Measurements from ENCODE around the gene MOB2. TPM values are rescaled to one million over a fixed set of nuclear protein-coding genes. Genes with fewer than 3 reads are reported as not detected.

Gene MOB2
- total and polyA plus RNA-seq, 2 of the 13 experiments (the other 11 are each of a cell fraction or from before 2014, with no cell fraction given) = 21.8 to 27.7 TPM

GRCh38 chr11:1459219-1459575 lies 27.4 kb downstream of the MOB2 start:
- Histone ChIP-seq H3K9me3 (ENCODE audit: low read length) (peaks cover 7% of the 10 kb centered on the region; the same call in 1 of the 2 replicates), H3K27me3 (ENCODE audit: control insufficient read depth in 1 of 2, insufficient read depth in 2 of 2, low read length in 2 of 2) (peaks cover 1 to 11% of the 10 kb centered on the region in 2 experiments; a peak in 2 of 5 replicates), H3K4me2 (ENCODE audit: low read depth, low read length) (no peak overlapping the region), H3K27ac (ENCODE audit: extremely low read length, insufficient read depth, low read length) (no peak overlapping the region), H3K36me3 (replicated peaks in 1 of 2; ENCODE audit: control insufficient read depth in 1 of 2, insufficient read depth in 2 of 2, low read length in 2 of 2) (no peaks in the 10 kb centered on the region), H3K4me3 (replicated peaks in 1 of 3; ENCODE audit: insufficient read depth in 1 of 3, low read depth in 2 of 3, low read length in 3 of 3) (no peak overlapping the region), H2AFZ (ENCODE audit: low read length) (no peak overlapping the region), H4K20me1 (ENCODE audit: insufficient read depth, low read length) (no peaks in the 10 kb centered on the region), H3K4me1 (ENCODE audit: insufficient read depth, low read length) (no peaks in the 10 kb centered on the region), H3K9ac (ENCODE audit: insufficient read depth, low read depth, low read length) (no peak overlapping the region), H3K79me2 (ENCODE audit: insufficient read depth, low read length) (no peaks in the 10 kb centered on the region)
- ChIA-PET POLR2A (no interaction called here), CTCF (ENCODE audit: low intra/inter-chr PET ratio, low total read pairs) (no interaction called here)
- intact Hi-C loops (cut with micrococcal nuclease; ENCODE audit: unreplicated experiment) = no loop called here
- TF ChIP-seq THAP8 (CRISPR knock-in tag; IDR thresholded peaks at IDR 0.05; ENCODE audit: borderline replicate concordance) (no peak), ZNF7 (CRISPR knock-in tag; IDR thresholded peaks at IDR 0.05) (no peak), SP1 (IDR thresholded peaks at IDR 0.05) (no peak), SP1 (CRISPR knock-in tag; IDR thresholded peaks at IDR 0.05) (no peak), CREM (IDR thresholded peaks at IDR 0.05) (no peak), CREM (CRISPR knock-in tag; IDR thresholded peaks at IDR 0.05) (no peak), PBX3 (CRISPR knock-in tag; IDR thresholded peaks at IDR 0.05; ENCODE audit: borderline replicate concordance) (no peak), RBM22 (optimal IDR thresholded peaks at IDR 0.05; ENCODE audit: low read length) (no peak)
- BruUV-seq (replicated peaks) = no TSS peak
- WGBS (ENCODE audit: low lambda C conversion rate) = 44% methylated on average over 9 of the region's 14 CpGs
- ATAC-seq (peak; percentile 2; the same call in 1 of the 3 replicates), FAIRE-seq (no peak), DNase-seq (ENCODE audit: low spot score) (no peak)
- in situ Hi-C loops (cut with HindIII; ENCODE audit: extremely low pct_ligation_motif_present, low pct_unique_long_range_greater_than_20kb) = no loop called here
